WTC11 (cell line): ENCODE measurements around the gene DEPDC5. TPM values are rescaled to one million over a fixed set of nuclear protein-coding genes. Genes with fewer than 3 reads are reported as not detected.

ENCODE experiments used
- ATAC-seq: fragments of 200-7000 bp; cut with Tn5 transposase; 2 replicates; pipeline ENCODE4 v1.10.0; 2021; ENCODE audit warnings: mild to moderate bottlenecking, moderate library complexity
- CTCF ChIA-PET: fragments of 300-600 bp; sonication (Branson Sonifier 250); formaldehyde crosslinking; loops from one replicate; lab custom pipeline; 2021; ENCODE audit warnings: antibody characterized with exemption; lab: Charles Lee
- POLR2A ChIA-PET: fragments of 350-600 bp; sonication (Branson Sonifier 250); formaldehyde crosslinking; loops from one replicate; lab custom pipeline; 2021; ENCODE audit warnings: antibody characterized with exemption; lab: Charles Lee
- DNase-seq: peaks from one replicate; pipeline ENCODE4 v3.0.0; 2021; ENCODE audit warnings: low spot score
- H3K27ac Mint-ChIP-seq: 2 replicates; pipeline ENCODE4 v1.8.0; 2021; ENCODE audit warnings: mixed read lengths
- H3K27me3 Mint-ChIP-seq: 2 replicates; pipeline ENCODE4 v1.8.0; 2021; ENCODE audit warnings: low read depth, mild to moderate bottlenecking, moderate library complexity, mixed read lengths
- H3K36me3 Mint-ChIP-seq: 2 replicates; pipeline ENCODE4 v1.8.0; 2021; ENCODE audit warnings: mixed read lengths
- H3K4me1 Mint-ChIP-seq: 2 replicates; pipeline ENCODE4 v1.8.0; 2022; ENCODE audit warnings: mixed read lengths
- H3K4me3 Mint-ChIP-seq: 2 replicates; pipeline ENCODE4 v1.8.0; 2021; ENCODE audit warnings: mild to moderate bottlenecking, moderate library complexity, mixed read lengths
- H3K9me3 Mint-ChIP-seq: 2 replicates; pipeline ENCODE4 v1.8.0; 2021; ENCODE audit warnings: mixed read lengths
- CBFB ChIP-seq: sonication (generic); formaldehyde crosslinking; IDR thresholded peaks from 2 replicates; pipeline ENCODE4 v1.8.1; 2022; ENCODE audit warnings: mild to moderate bottlenecking, low read depth, missing genetic modification reagents
- CREM ChIP-seq: sonication (generic); formaldehyde crosslinking; IDR thresholded peaks from 2 replicates; pipeline ENCODE4 v1.8.1; 2022; ENCODE audit warnings: mild to moderate bottlenecking, missing genetic modification reagents, moderate library complexity
- EMX1 ChIP-seq: fragments of 250-450 bp; sonication (Bioruptor Pico); IDR thresholded peaks from 2 replicates; pipeline ENCODE4 v1.8.0; 2021; ENCODE audit warnings: mild to moderate bottlenecking
- ESRRA ChIP-seq: sonication (generic); formaldehyde crosslinking; IDR thresholded peaks from 2 replicates; pipeline ENCODE4 v1.8.1; 2022; ENCODE audit warnings: mild to moderate bottlenecking, missing genetic modification reagents, borderline replicate concordance
- GABPB1 ChIP-seq: sonication (generic); formaldehyde crosslinking; IDR thresholded peaks from 2 replicates; pipeline ENCODE4 v1.8.1; 2023; ENCODE audit warnings: mild to moderate bottlenecking, missing genetic modification reagents
- JAZF1 ChIP-seq: fragments of 250-450 bp; sonication (Bioruptor Pico); IDR thresholded peaks from 2 replicates; pipeline ENCODE4 v1.9.0; 2021; ENCODE audit warnings: moderate library complexity, mild to moderate bottlenecking, inconsistent platforms
- NFE2L1 ChIP-seq: sonication (generic); formaldehyde crosslinking; IDR thresholded peaks from 2 replicates; pipeline ENCODE4 v1.8.1; 2023; ENCODE audit warnings: missing genetic modification reagents
- NFYB ChIP-seq: sonication (generic); formaldehyde crosslinking; conservative IDR thresholded peaks from 2 replicates; pipeline ENCODE4 v1.8.0; 2022; ENCODE audit warnings: low read depth, missing genetic modification reagents
- NR2C2 ChIP-seq: sonication (generic); formaldehyde crosslinking; IDR thresholded peaks from 2 replicates; pipeline ENCODE4 v1.8.0; 2022; ENCODE audit warnings: mild to moderate bottlenecking, missing genetic modification reagents
- NR3C1 ChIP-seq: sonication (generic); formaldehyde crosslinking; conservative IDR thresholded peaks from 2 replicates; pipeline ENCODE4 v1.8.1; 2023; ENCODE audit warnings: low read depth, mild to moderate bottlenecking, missing genetic modification reagents
- SMAD4 ChIP-seq: sonication (generic); formaldehyde crosslinking; IDR thresholded peaks from 2 replicates; pipeline ENCODE4 v1.8.0; 2022; ENCODE audit warnings: mild to moderate bottlenecking, missing genetic modification reagents
- SP1 ChIP-seq: sonication (generic); formaldehyde crosslinking; conservative IDR thresholded peaks from 2 replicates; pipeline ENCODE4 v1.8.1; 2022; ENCODE audit warnings: missing genetic modification reagents
- TEAD1 ChIP-seq: sonication (generic); formaldehyde crosslinking; IDR thresholded peaks from 2 replicates; pipeline ENCODE4 v1.8.0; 2022; ENCODE audit warnings: mild to moderate bottlenecking, missing genetic modification reagents
- ZBTB21 ChIP-seq: sonication (generic); formaldehyde crosslinking; IDR thresholded peaks from 2 replicates; pipeline ENCODE4 v1.8.1; 2023; ENCODE audit warnings: mild to moderate bottlenecking, missing genetic modification reagents, borderline replicate concordance
- ZNF263 ChIP-seq: sonication (generic); formaldehyde crosslinking; IDR thresholded peaks from 2 replicates; pipeline ENCODE4 v1.8.1; 2022; ENCODE audit warnings: low read depth, mild to moderate bottlenecking, moderate library complexity, missing genetic modification reagents
- ZNF396 ChIP-seq: fragments of 250-450 bp; sonication (Bioruptor Pico); IDR thresholded peaks from 2 replicates; pipeline ENCODE4 v1.8.0; 2021; ENCODE audit warnings: mild to moderate bottlenecking, moderate library complexity, borderline replicate concordance
- total RNA-seq: library from RNA; stranded (reverse); gene quantifications from 3 replicates; pipeline ENCODE4 v1.2.3, GENCODE V29; 2021
- TF ChIP-seq, protein P1 (sequence below): sonication (generic); formaldehyde crosslinking; IDR thresholded peaks from 2 replicates; pipeline ENCODE4 v1.8.0; 2022; ENCODE audit warnings: mild to moderate bottlenecking, missing genetic modification reagents
- TF ChIP-seq, protein P2 (sequence below): sonication (generic); formaldehyde crosslinking; IDR thresholded peaks from 2 replicates; pipeline ENCODE4 v1.8.0; 2023; ENCODE audit warnings: missing genetic modification reagents
- TF ChIP-seq, protein P3 (sequence below): sonication (generic); formaldehyde crosslinking; conservative IDR thresholded peaks from 2 replicates; pipeline ENCODE4 v1.8.1; 2023; ENCODE audit warnings: mild to moderate bottlenecking, low read depth, missing genetic modification reagents, moderate library complexity
- TF ChIP-seq, protein P4 (sequence below): sonication (generic); formaldehyde crosslinking; IDR thresholded peaks from 2 replicates; pipeline ENCODE4 v1.8.1; 2022; ENCODE audit warnings: low read depth, missing genetic modification reagents, borderline replicate concordance

DEPDC5 gene
- total RNA-seq, 1 experiment from 2014 or later, result 40.5 TPM

DNA sequence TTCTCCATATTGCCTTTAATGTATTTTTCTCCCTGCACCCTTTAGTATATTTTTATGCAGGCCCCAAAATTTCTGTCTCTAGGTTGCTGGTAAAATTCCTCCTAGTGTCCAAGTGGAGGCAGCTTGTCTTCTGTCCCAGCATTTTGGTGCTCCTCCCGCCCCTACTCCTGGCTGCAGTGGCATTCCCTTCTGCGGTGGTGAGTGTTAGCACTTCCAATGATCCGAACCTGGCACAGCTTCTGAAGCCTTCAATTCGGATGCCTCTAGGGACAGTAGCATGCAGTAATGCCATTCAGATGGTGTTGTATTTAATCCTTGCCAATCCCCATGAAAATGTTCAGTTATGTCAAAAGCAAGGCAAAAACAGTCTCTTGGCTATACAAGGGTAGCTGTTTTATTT, 196.4 kb downstream of the DEPDC5 start:
- ATAC-seq, result no peak
- Mint-ChIP-seq H3K27ac (no peak overlapping the region), H3K27me3 (no peaks in the 10 kb centered on the region), H3K36me3 (peaks cover 32% of the 10 kb centered on the region), H3K4me3 (no peak overlapping the region), H3K9me3 (no peaks in the 10 kb centered on the region), H3K4me1 (peaks cover 50% of the 10 kb centered on the region)
- ChIA-PET CTCF (interaction anchor here (0.9 to 3.7 kb wide), 5 partner anchors 11 to 394 kb away, joined by 3 to 35 read pairs (median 3); no protein-coding TSS in a partner anchor), POLR2A (interaction anchor here (1.2 to 1.4 kb wide), 2 partner anchors 10 to 14 kb away, joined by 3 to 5 read pairs; no protein-coding TSS in a partner anchor)
- DNase-seq, result no peak
- TF ChIP-seq NFYB (no peak), TEAD1 (CRISPR knock-in tag) (no peak), CBFB (CRISPR knock-in tag) (no peak), NFE2L1 (CRISPR knock-in tag) (no peak), SP1 (CRISPR knock-in tag) (no peak), GABPB1 (CRISPR knock-in tag) (no peak), ZNF396 (CRISPR knock-in tag) (no peak), ESRRA (CRISPR knock-in tag) (no peak), NR2C2 (CRISPR knock-in tag) (no peak), CREM (no peak), ZNF263 (no peak), SMAD4 (CRISPR knock-in tag) (no peak), ZBTB21 (CRISPR knock-in tag) (no peak), NR3C1 (CRISPR knock-in tag) (no peak), EMX1 (CRISPR knock-in tag) (no peak)
- TF ChIP-seq, protein P1, sequence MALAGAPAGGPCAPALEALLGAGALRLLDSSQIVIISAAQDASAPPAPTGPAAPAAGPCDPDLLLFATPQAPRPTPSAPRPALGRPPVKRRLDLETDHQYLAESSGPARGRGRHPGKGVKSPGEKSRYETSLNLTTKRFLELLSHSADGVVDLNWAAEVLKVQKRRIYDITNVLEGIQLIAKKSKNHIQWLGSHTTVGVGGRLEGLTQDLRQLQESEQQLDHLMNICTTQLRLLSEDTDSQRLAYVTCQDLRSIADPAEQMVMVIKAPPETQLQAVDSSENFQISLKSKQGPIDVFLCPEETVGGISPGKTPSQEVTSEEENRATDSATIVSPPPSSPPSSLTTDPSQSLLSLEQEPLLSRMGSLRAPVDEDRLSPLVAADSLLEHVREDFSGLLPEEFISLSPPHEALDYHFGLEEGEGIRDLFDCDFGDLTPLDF, result no peak
- TF ChIP-seq, protein P2, sequence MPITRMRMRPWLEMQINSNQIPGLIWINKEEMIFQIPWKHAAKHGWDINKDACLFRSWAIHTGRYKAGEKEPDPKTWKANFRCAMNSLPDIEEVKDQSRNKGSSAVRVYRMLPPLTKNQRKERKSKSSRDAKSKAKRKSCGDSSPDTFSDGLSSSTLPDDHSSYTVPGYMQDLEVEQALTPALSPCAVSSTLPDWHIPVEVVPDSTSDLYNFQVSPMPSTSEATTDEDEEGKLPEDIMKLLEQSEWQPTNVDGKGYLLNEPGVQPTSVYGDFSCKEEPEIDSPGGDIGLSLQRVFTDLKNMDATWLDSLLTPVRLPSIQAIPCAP, result no peak
- TF ChIP-seq, protein P3, sequence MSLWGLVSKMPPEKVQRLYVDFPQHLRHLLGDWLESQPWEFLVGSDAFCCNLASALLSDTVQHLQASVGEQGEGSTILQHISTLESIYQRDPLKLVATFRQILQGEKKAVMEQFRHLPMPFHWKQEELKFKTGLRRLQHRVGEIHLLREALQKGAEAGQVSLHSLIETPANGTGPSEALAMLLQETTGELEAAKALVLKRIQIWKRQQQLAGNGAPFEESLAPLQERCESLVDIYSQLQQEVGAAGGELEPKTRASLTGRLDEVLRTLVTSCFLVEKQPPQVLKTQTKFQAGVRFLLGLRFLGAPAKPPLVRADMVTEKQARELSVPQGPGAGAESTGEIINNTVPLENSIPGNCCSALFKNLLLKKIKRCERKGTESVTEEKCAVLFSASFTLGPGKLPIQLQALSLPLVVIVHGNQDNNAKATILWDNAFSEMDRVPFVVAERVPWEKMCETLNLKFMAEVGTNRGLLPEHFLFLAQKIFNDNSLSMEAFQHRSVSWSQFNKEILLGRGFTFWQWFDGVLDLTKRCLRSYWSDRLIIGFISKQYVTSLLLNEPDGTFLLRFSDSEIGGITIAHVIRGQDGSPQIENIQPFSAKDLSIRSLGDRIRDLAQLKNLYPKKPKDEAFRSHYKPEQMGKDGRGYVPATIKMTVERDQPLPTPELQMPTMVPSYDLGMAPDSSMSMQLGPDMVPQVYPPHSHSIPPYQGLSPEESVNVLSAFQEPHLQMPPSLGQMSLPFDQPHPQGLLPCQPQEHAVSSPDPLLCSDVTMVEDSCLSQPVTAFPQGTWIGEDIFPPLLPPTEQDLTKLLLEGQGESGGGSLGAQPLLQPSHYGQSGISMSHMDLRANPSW, result no peak

DNA sequence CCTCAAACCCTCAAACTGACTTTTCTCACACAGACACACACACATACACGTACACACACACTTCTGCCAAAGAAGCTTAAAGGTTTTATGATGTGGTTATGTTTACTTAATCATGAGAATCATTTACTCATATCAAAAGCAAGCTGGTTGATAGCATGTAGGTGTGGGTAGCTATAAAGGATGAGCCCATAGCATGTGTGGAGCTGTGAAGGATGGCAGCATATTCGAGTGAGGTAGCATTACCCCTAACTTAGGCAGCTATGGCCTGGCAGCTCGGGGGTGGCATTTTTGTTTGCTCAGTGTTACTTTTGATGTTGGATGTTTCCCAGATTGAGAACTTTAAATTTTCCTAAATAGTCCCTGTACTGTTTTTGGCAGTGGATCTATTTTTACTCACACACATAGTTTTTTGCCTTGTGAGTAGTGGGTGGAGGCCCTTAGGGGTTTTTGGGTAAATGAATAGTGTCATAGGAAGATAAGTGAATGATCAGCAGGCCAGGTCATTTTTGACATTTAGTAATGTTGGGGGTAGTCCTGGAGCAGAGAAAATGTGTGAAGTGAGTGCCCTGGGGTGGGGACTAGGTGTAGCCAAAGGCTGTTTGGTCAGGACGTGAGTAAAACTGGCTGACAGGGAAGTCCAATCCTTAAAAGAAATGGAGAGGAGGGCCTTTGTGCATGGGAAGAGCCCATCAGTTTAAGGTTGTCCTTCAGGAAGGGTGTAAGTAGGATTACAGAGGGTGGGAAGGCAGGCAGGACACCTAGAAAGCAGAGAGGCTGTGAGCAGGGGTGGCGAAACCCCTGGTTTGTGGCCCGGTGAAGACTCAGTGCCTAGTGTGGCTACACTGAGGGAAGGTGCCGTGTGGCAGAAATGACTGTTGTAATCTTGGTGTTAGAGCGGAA, 197.6 kb downstream of the DEPDC5 start:
- no peaks in the 10 kb centered on the region for H3K27me3 Mint-ChIP-seq
- peak; percentile 26; the same call in 1 of the 2 replicates for ATAC-seq
- H3K4me3 Mint-ChIP-seq, result no peak overlapping the region
- peaks cover 50% of the 10 kb centered on the region for H3K4me1 Mint-ChIP-seq
- DNase-seq, result no peak
- POLR2A ChIA-PET, result interaction anchor here (1.4 kb wide), 1 partner anchor 15 kb away, joined by 3 read pairs; no protein-coding TSS in a partner anchor
- H3K36me3 Mint-ChIP-seq, result peaks cover 41% of the 10 kb centered on the region
- no peaks in the 10 kb centered on the region for H3K9me3 Mint-ChIP-seq
- TF ChIP-seq TEAD1 (CRISPR knock-in tag), result no peak
- TF ChIP-seq, protein P4, sequence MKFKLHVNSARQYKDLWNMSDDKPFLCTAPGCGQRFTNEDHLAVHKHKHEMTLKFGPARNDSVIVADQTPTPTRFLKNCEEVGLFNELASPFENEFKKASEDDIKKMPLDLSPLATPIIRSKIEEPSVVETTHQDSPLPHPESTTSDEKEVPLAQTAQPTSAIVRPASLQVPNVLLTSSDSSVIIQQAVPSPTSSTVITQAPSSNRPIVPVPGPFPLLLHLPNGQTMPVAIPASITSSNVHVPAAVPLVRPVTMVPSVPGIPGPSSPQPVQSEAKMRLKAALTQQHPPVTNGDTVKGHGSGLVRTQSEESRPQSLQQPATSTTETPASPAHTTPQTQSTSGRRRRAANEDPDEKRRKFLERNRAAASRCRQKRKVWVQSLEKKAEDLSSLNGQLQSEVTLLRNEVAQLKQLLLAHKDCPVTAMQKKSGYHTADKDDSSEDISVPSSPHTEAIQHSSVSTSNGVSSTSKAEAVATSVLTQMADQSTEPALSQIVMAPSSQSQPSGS, result no peak
- TF ChIP-seq JAZF1 (CRISPR knock-in tag), result no peak
- CTCF ChIA-PET, result interaction anchor here (1.3 to 3.7 kb wide), 3 partner anchors 10 to 116 kb away, joined by 3 to 35 read pairs (median 9); no protein-coding TSS in a partner anchor
- peak overlapping the region; percentile 19 for H3K27ac Mint-ChIP-seq
